GM21528 (cell line): ENCODE results near the gene ST3GAL3.

Experiments
- ATAC-seq: cut with Tn5 transposase; IDR thresholded peaks from one replicate; pipeline ENCODE4 v1.9.1; 2021; ENCODE audit warnings: mild to moderate bottlenecking, moderate library complexity; ENCODE audit not compliant: unreplicated experiment, low FRiP score

ST3GAL3 gene

GRCh38 chr1:43902058-43902831, 194.9 kb downstream of the ST3GAL3 start:
- no peak for ATAC-seq

- no peak for ATAC-seq
These were observed 197.6 kb downstream of the ST3GAL3 start for GRCh38 chr1:43904660-43905551.

GRCh38 chr1:43908226-43908625, 200.9 kb downstream of the ST3GAL3 start:
- no peak for ATAC-seq

- ATAC-seq: no peak
These were observed 201.5 kb downstream of the ST3GAL3 start for GRCh38 chr1:43908858-43909257.

GRCh38 chr1:43910343-43910742, 203.0 kb downstream of the ST3GAL3 start:
- no peak for ATAC-seq

GRCh38 chr1:43912607-43913006, 205.3 kb downstream of the ST3GAL3 start:
- no peak for ATAC-seq

- ATAC-seq: no peak
These were observed 205.7 kb downstream of the ST3GAL3 start for GRCh38 chr1:43913051-43913501.

GRCh38 chr1:43913666-43914360, 206.5 kb downstream of the ST3GAL3 start:
- ATAC-seq: no peak

GRCh38 chr1:43914576-43915525, 207.5 kb downstream of the ST3GAL3 start:
- ATAC-seq: no peak

GRCh38 chr1:43919906-43920305, 212.6 kb downstream of the ST3GAL3 start:
- ATAC-seq: no peak

GRCh38 chr1:43921022-43921421, 213.7 kb downstream of the ST3GAL3 start:
- ATAC-seq: no peak

- ATAC-seq: no peak
These were observed 217.2 kb downstream of the ST3GAL3 start for GRCh38 chr1:43924516-43924915.

GRCh38 chr1:43925846-43926245, 218.5 kb downstream of the ST3GAL3 start:
- ATAC-seq: no peak

GRCh38 chr1:43930168-43930948, 223.0 kb downstream of the ST3GAL3 start:
- no peak for ATAC-seq

GRCh38 chr1:43930949-43931275, 223.6 kb downstream of the ST3GAL3 start:
- no peak for ATAC-seq

GRCh38 chr1:43931711-43932660, 224.7 kb downstream of the ST3GAL3 start:
- no peak for ATAC-seq

GRCh38 chr1:43932786-43933385, 225.6 kb downstream of the ST3GAL3 start:
- ATAC-seq: no peak
